ENCODE results near the gene POU3F1.

The POU3F1 gene

DNA sequence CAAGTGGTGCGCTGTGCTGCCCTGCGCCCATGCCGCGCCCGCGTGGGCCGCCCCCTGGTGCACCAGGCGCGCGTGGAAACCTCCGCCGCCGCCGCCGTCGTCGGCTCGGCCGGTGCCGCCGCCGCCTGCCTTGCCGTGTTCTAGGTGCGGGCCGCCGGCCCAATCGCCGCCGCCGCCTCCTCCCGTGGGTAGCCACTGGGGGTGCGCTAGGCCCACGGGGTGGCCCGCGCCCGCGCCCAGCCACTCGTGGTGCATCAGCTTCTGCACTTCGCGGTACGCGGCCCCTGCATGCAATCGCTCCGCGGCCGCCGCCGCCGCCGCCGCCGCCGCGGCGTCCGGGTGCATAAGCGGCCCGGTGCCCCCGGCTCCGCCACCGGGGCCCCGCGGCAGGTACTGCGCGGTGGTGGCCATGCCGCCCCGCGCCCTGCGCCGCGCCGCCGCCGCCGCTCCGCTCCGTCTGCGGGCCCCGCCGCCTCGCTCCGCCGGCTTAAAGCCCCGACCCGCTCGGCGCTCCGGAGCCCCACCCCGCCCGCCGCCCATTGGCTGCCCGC is at the start of gene POU3F1:
POU3F1 (minus strand) TSS at position 461 of the 551 bp plus-strand sequence; CDS start at position 411, 50 bp downstream.
- peaks cover 61% of the 10 kb centered on the region for H3K27me3 Mint-ChIP-seq
- H3K9me3 Mint-ChIP-seq, result no peaks in the 10 kb centered on the region
- H3K27ac Mint-ChIP-seq, result no peak within 1 kb of the TSS
- peak within 1 kb of the TSS; percentile 66 for H3K4me3 Mint-ChIP-seq
- H3K4me1 Mint-ChIP-seq (ENCODE audit: low read depth), result peaks cover 13% of the 10 kb centered on the region
- H3K36me3 Mint-ChIP-seq (ENCODE audit: low read depth), result no peaks in the 10 kb centered on the region

DNA sequence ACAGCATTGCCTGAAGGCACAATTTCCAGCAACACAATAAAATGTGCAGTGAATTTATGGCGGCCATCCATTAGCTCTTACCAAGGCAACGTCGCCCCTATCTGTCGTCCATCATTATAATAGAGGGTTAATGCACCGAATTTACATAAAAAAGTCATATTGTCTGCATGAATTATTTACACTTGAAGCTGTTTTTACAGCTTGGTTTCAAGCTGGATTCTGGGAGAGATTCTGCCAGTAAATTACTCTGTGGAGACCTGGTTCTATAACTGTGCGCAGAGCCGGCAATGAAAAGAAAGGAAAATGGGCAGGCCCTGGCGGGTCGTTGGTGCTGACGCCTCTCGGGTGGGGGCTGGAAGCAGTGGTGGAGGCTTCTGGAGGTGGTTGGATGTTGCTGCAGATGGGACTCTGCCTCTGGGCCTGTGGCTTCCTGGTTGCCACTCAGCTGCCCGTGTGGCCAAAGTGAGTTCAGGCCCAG is 48.9 kb upstream of the POU3F1 start:
- peaks cover 26% of the 10 kb centered on the region for H3K27me3 Mint-ChIP-seq
- no peaks in the 10 kb centered on the region for H3K4me1 Mint-ChIP-seq (ENCODE audit: low read depth)
- H3K27ac Mint-ChIP-seq, result no peak overlapping the region
- no peak overlapping the region for H3K4me3 Mint-ChIP-seq
- no peaks in the 10 kb centered on the region for H3K9me3 Mint-ChIP-seq
- no peaks in the 10 kb centered on the region for H3K36me3 Mint-ChIP-seq (ENCODE audit: low read depth)

DNA sequence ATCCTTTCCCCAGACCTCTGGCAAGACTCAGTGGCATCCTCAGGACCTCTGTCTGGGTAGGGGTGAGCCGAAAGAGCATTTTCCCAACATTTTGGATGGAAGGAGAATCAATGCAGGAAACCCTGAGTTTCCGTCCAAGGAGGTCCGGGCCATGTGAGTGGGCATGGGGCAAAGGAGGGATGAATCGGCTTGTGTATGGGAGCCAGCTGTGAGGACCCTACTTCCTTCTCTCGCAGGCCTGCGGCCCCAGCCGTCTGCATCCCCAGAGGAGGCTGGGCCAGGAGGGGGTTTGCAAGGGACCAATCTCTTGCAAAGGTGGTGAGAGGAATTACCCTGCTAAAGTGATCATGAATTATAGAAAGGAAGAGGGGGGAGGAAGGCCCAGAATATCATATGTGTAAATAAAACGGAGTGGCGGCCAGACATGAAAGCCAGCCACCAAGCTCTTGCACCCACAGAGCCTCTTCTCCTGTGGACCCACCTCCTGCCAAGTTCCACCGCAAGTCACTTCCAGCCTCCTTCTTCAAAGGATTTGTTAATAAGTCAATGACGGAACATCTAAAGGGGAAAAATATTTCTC is 48.2 kb upstream of the POU3F1 start:
- Mint-ChIP-seq H3K4me1 (ENCODE audit: low read depth) (no peaks in the 10 kb centered on the region), H3K27ac (no peak overlapping the region)

GRCh38 chr1:38093569-38094520 is 47.3 kb upstream of the POU3F1 start:
- no peaks in the 10 kb centered on the region for H3K36me3 Mint-ChIP-seq (ENCODE audit: low read depth)
- no peak overlapping the region for H3K27ac Mint-ChIP-seq
- H3K9me3 Mint-ChIP-seq, result no peaks in the 10 kb centered on the region
- peaks cover 35% of the 10 kb centered on the region for H3K27me3 Mint-ChIP-seq
- no peaks in the 10 kb centered on the region for H3K4me1 Mint-ChIP-seq (ENCODE audit: low read depth)
- no peak overlapping the region for H3K4me3 Mint-ChIP-seq

More for the DNA sequence above, 48.2 kb upstream of the POU3F1 start:
- Mint-ChIP-seq H3K36me3 (ENCODE audit: low read depth) (no peaks in the 10 kb centered on the region), H3K9me3 (no peaks in the 10 kb centered on the region), H3K27me3 (peaks cover 30% of the 10 kb centered on the region), H3K4me3 (no peak overlapping the region)

DNA sequence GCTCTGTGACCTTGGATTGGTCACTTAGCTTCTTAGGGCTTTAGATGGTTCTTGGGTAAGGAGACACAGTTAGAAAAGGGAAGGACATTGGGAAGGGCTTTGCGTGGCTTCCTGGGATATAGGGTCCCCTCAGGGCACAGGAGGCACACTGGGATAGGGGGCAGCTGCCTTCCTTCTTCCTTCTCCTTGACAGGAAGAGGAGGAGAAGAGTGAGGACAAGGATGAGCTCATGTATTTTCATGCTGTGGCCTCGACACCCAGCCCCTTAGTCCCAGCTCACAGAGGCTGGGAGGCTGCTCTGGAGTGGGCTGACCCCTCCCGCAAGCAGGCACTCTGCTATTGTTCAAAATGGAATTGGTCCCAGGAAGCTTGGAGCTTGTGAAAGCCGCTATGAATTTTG is 45.7 kb upstream of the POU3F1 start:
- Mint-ChIP-seq H3K27ac (no peak overlapping the region), H3K9me3 (no peaks in the 10 kb centered on the region), H3K36me3 (ENCODE audit: low read depth) (no peaks in the 10 kb centered on the region), H3K27me3 (peaks cover 35% of the 10 kb centered on the region), H3K4me3 (no peak overlapping the region), H3K4me1 (ENCODE audit: low read depth) (no peaks in the 10 kb centered on the region)

DNA sequence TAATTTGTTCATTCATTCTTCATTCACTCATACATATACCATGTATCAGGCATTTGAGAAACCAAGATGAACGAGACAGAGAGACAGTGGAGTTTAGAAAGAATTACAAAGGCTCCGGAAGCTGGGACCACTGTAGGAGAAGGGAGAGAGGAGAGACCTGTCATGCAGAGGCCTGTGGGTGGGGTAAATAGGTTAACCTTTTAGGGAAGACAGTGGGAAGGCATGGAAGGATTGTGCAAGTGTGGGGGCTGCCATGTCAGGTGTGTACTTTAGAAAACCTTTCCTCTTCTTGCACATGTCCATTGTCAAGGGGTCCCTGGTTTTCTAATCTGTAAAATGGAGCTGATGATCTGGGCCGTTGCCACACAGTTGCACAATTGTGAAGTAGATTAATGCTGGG is 44.2 kb upstream of the POU3F1 start:
- H3K27ac Mint-ChIP-seq, result no peak overlapping the region
- no peaks in the 10 kb centered on the region for H3K36me3 Mint-ChIP-seq (ENCODE audit: low read depth)
- H3K4me1 Mint-ChIP-seq (ENCODE audit: low read depth), result no peaks in the 10 kb centered on the region
- H3K4me3 Mint-ChIP-seq, result no peak overlapping the region
- peaks cover 35% of the 10 kb centered on the region for H3K27me3 Mint-ChIP-seq
- H3K9me3 Mint-ChIP-seq, result no peaks in the 10 kb centered on the region

DNA sequence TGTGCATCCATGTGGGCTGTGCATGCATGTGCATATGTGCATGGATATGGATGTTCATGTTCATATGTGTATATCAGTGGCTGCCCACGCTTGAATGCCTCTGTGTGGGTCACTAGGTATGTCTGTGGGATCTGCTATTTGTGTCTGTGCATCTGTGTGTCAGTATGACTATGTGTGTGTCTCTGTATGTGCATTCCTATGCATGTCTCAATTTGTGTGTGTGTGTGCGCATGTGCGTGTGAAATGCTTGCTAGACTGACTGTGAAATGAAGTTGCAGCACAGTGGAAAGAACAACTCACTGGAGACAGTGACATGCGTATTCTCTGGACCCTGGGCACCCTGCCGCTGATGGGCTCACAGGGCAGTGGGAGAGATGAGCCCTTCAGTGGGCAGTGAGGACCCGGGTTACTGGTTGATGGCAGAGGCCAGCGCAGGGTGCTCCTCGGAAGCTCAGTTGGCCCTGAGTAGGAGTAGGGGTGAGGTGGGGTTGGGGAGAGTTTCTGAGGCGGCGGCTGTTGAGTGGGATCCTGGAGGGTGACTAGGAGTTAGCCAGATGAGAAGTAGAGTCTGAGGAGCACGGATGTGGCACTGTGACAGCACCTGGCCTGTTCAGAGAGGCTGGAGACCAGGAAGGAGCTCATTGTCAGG is 43.2 kb upstream of the POU3F1 start:
- Mint-ChIP-seq H3K36me3 (ENCODE audit: low read depth) (no peaks in the 10 kb centered on the region), H3K4me3 (no peak overlapping the region), H3K4me1 (ENCODE audit: low read depth) (no peaks in the 10 kb centered on the region), H3K27me3 (peaks cover 35% of the 10 kb centered on the region), H3K27ac (no peak overlapping the region), H3K9me3 (no peaks in the 10 kb centered on the region)

DNA sequence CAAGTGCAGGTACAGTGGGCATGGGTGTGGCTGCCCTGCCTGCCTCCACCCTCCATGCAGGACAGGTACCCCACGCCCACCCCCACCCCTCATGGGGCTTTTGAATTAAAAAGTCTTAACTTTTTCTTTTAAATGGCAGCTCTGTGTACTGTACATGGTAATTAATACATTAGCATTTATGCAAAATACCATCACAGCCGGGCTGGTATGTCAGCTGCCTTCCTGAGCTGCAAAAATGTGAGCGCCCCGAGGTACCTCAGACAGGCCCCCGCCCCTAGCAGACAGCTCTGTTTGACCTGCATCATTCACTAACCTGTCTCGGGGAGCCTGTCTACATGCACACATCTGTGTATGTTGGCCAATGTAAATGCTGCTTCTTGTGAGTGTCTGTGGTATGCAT is 42.2 kb upstream of the POU3F1 start:
- Mint-ChIP-seq H3K4me3 (no peak overlapping the region), H3K27ac (no peak overlapping the region), H3K27me3 (peaks cover 29% of the 10 kb centered on the region), H3K36me3 (ENCODE audit: low read depth) (no peaks in the 10 kb centered on the region), H3K9me3 (no peaks in the 10 kb centered on the region), H3K4me1 (ENCODE audit: low read depth) (no peaks in the 10 kb centered on the region)

DNA sequence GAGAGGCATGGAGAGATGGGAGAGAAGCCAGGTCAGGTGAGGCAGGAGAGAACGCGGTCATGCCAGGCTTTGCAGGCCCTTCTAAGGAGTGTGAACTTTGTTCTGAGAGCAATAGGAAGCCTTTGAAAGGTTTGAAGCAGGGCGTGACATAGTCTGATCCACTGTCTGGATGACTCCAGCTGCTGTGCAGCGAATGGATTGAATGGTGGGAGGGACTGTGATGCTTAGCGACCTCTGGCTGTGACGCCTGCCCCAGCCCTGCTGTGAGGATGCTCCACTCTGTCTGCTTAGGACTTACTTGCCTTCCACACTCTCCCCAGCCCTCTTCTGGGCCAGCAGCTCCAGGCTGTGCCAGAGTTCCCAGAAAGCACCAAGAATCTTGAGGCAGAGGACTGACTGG is 41.8 kb upstream of the POU3F1 start:
- H3K36me3 Mint-ChIP-seq (ENCODE audit: low read depth), result no peaks in the 10 kb centered on the region
- H3K27ac Mint-ChIP-seq, result no peak overlapping the region
- no peak overlapping the region for H3K4me3 Mint-ChIP-seq
- H3K27me3 Mint-ChIP-seq, result peaks cover 25% of the 10 kb centered on the region
- H3K9me3 Mint-ChIP-seq, result no peaks in the 10 kb centered on the region
- H3K4me1 Mint-ChIP-seq (ENCODE audit: low read depth), result no peaks in the 10 kb centered on the region

DNA sequence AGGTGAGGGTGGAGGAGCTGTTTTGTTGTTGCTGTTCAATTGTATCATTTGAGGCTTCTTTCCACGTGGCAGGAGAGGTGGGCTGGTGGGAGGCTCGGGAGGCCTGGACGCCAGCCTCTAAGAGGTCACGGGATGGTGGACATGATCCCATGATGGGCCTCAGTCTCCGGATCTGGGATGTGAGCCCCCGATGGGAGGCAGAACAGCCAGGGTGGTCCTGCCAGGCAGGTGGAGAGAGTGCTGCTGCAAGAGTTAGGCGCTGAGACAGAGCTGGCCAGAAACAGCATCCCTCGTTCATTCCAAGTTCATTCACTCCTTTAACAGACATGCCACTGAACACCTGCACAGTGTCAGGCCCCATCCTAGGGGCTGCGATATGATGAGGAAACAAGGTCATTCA is 41.1 kb upstream of the POU3F1 start:
- peaks cover 19% of the 10 kb centered on the region for H3K27me3 Mint-ChIP-seq
- H3K27ac Mint-ChIP-seq, result no peak overlapping the region
- H3K4me1 Mint-ChIP-seq (ENCODE audit: low read depth), result no peaks in the 10 kb centered on the region
- H3K4me3 Mint-ChIP-seq, result no peak overlapping the region
- no peaks in the 10 kb centered on the region for H3K36me3 Mint-ChIP-seq (ENCODE audit: low read depth)
- no peaks in the 10 kb centered on the region for H3K9me3 Mint-ChIP-seq

DNA sequence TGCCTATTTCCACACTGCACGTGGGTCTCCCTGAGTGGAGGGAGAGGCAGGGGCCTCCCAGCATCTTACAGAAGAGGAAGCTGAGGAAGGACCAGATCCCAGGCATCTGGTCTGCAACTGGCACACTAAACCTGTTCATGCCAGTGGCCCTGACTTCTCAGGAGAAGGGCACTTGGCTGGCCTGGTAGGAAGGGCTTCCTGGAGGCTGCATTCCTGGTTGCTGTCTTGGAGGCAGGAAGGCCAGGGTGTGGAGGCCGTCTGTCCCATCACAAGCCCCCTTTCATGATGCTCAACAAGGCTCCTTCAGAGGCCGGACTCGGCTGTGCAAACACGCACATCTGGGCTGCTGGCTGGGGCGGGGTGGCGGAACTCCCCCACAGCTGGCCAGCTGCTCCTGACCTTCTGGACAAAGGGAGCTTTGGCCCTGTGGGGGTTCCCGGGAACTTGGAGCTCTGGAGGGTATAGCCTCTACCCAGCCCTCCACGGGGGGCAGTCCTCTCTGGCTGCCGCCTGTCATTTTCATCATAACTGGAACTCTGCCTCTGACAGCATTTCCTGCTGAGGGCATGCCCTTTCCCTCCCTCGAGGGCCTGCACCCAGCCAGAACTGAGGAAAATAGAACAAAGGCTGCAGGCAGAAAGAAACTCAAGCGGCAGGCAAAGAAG is 39.2 kb upstream of the POU3F1 start:
- Mint-ChIP-seq H3K4me3 (no peak overlapping the region), H3K4me1 (ENCODE audit: low read depth) (no peaks in the 10 kb centered on the region)

DNA sequence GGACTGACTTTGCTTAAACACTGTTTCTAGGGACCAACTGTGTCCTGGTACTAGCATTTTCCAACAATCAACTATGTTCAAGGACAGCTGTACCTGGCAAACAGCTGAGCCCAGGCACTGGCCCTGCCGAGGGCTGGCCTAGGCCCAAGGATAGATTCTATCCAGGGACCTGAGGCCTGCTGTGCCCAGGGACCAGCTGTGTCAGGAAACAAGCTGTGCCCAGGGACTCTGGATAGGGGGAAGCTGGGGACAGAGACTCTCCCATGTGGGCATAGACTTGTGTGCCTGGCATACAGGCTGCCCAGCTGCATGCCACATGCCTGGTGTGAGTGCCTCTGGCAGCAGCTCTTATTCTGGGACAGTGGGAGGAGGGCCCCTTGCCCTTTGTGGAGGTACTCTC is 38.1 kb upstream of the POU3F1 start:
- no peak overlapping the region for H3K4me3 Mint-ChIP-seq
- no peaks in the 10 kb centered on the region for H3K9me3 Mint-ChIP-seq

More for the DNA sequence above, 39.2 kb upstream of the POU3F1 start:
- no peaks in the 10 kb centered on the region for H3K36me3 Mint-ChIP-seq (ENCODE audit: low read depth)
- H3K9me3 Mint-ChIP-seq, result no peaks in the 10 kb centered on the region
- peaks cover 14% of the 10 kb centered on the region for H3K27me3 Mint-ChIP-seq
- H3K27ac Mint-ChIP-seq, result no peak overlapping the region

DNA sequence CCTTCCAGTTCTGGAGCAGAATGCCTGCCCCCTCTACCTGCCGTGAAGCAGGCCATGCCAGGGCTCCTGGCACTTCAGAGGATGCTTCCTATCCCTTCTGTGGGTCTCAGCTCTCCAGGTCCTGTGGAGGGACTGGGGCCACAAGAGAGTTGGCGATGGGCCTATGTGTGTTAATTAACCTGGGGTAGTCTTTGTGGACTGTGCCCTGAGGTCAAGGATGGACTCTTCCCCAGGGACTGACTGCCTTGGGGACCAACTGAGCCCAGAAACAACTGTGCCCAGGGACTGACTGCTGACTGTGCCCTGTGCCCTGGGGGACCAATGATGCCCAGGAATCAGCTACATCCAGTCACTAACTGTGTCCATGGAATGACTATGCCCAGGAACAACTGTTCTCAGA is 37.5 kb upstream of the POU3F1 start:
- no peaks in the 10 kb centered on the region for H3K36me3 Mint-ChIP-seq (ENCODE audit: low read depth)
- no peak overlapping the region for H3K4me3 Mint-ChIP-seq
- peaks cover 5% of the 10 kb centered on the region for H3K27me3 Mint-ChIP-seq
- no peaks in the 10 kb centered on the region for H3K4me1 Mint-ChIP-seq (ENCODE audit: low read depth)
- no peak overlapping the region for H3K27ac Mint-ChIP-seq
- no peaks in the 10 kb centered on the region for H3K9me3 Mint-ChIP-seq

More for the DNA sequence above, 38.1 kb upstream of the POU3F1 start:
- Mint-ChIP-seq H3K36me3 (ENCODE audit: low read depth) (no peaks in the 10 kb centered on the region), H3K27ac (no peak overlapping the region), H3K4me1 (ENCODE audit: low read depth) (no peaks in the 10 kb centered on the region), H3K27me3 (peaks cover 9% of the 10 kb centered on the region)

GRCh38 chr1:38083541-38083940 is 36.9 kb upstream of the POU3F1 start:
- no peak overlapping the region for H3K27ac Mint-ChIP-seq
- no peaks in the 10 kb centered on the region for H3K4me1 Mint-ChIP-seq (ENCODE audit: low read depth)
- H3K36me3 Mint-ChIP-seq (ENCODE audit: low read depth), result no peaks in the 10 kb centered on the region
- peaks cover 9% of the 10 kb centered on the region for H3K27me3 Mint-ChIP-seq
- no peaks in the 10 kb centered on the region for H3K9me3 Mint-ChIP-seq
- H3K4me3 Mint-ChIP-seq, result no peak overlapping the region
